Effector memory CD4-positive, alpha-beta T cell (primary cell): ENCODE data around the gene DEPDC7.

ENCODE experiments used
- DNase-seq, 3 donors: peaks; one replicate each; pipeline ENCODE4 v3.0.0-alpha.2; 2020
- H3K27ac ChIP-seq: 2 replicates; pipeline ENCODE4 v1.7.0; 2013; ENCODE audit warnings: mild to moderate bottlenecking, low read length, moderate library complexity; ENCODE audit not compliant: insufficient read depth, poor library complexity, severe bottlenecking
- H3K27me3 ChIP-seq: replicated peaks from 2 replicates; pipeline ENCODE4 v1.7.0; 2013; ENCODE audit warnings: mild to moderate bottlenecking, low read length; ENCODE audit not compliant: insufficient read depth, control insufficient read depth, poor library complexity, severe bottlenecking
- H3K36me3 ChIP-seq: 2 replicates; pipeline ENCODE4 v1.7.0; 2013; ENCODE audit warnings: mild to moderate bottlenecking, low read length, moderate library complexity; ENCODE audit not compliant: control insufficient read depth, insufficient read depth
- H3K4me1 ChIP-seq: 2 replicates; pipeline ENCODE4 v1.7.0; 2013; ENCODE audit warnings: low read length, mild to moderate bottlenecking; ENCODE audit not compliant: control insufficient read depth, insufficient read depth, poor library complexity, severe bottlenecking
- H3K4me3 ChIP-seq: 2 replicates; pipeline ENCODE4 v1.7.0; 2013; ENCODE audit warnings: low read length, low read depth, mild to moderate bottlenecking; ENCODE audit not compliant: insufficient read depth, poor library complexity, severe bottlenecking
- H3K9me3 ChIP-seq: 2 replicates; pipeline ENCODE4 v1.7.0; 2013; ENCODE audit warnings: mild to moderate bottlenecking, low read length, moderate library complexity; ENCODE audit not compliant: control insufficient read depth

The DEPDC7 gene

DNA sequence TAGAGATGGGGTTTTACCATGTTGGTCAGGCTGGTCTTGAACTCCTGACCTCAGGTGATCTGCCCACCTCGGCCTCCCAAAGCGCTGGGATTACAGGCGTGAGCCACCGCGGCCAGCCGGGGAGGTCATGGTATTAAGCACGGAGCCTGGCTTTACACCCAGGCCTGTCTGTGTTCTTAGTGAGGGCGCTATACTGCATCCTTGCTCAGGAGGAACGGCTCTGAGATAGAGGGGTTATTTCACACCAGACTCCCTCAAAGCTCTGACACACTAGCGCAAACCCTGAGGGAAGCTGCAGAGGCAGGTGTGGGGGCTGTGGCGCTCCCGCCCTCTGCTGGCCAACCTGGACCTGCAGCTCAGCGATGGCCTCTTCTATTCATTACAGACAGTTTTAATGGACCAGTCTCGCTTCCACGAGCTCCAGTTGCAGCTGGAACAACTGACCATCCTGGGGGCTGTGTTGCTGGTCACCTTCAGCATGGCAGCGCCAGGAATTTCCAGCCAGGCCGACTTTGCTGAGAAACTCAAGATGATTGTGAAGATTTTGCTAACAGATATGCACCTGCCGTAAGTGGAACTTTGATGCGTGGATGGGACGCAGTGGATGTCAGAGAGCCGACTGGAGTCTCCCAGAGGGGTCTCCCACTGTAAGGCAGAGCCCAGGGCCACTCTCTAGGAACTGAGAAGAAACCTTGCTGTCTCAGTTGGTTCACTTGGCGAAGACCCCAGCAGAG, 49.9 kb downstream of the DEPDC7 start:
- Histone ChIP-seq H3K4me1 (no peaks in the 10 kb centered on the region), H3K9me3 (no peaks in the 10 kb centered on the region), H3K27me3 (no peaks in the 10 kb centered on the region), H3K4me3 (no peak overlapping the region), H3K27ac (no peak overlapping the region), H3K36me3 (peaks cover 24% of the 10 kb centered on the region)
- DNase-seq, result peak; percentile 39 to 52 (median 41)

DNA sequence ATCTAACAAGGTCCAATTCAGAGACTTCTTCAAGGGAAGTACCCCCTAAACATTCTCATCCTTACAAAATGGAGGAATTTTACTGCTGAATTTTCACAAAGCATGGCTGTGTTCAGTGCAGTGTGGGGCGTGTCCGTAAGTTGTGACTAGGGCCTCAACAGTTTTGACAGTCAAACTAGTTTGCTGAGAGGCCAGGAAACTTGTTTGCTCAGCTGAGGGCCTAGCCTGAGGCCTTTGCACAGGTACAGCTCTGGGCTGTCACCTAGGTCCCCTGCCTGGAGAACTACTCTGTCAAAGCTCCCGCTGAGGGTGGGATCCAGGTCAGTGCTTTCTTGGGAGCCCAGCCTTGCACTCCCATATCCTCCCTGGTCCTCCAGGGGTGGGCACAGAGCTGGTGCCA, 51.6 kb downstream of the DEPDC7 start:
- H3K36me3 ChIP-seq, result peaks cover 28% of the 10 kb centered on the region
- no peak for DNase-seq
- H3K9me3 ChIP-seq, result no peaks in the 10 kb centered on the region
- H3K27me3 ChIP-seq, result no peaks in the 10 kb centered on the region
- H3K4me3 ChIP-seq, result no peak overlapping the region
- no peak overlapping the region for H3K27ac ChIP-seq
- no peaks in the 10 kb centered on the region for H3K4me1 ChIP-seq

DNA sequence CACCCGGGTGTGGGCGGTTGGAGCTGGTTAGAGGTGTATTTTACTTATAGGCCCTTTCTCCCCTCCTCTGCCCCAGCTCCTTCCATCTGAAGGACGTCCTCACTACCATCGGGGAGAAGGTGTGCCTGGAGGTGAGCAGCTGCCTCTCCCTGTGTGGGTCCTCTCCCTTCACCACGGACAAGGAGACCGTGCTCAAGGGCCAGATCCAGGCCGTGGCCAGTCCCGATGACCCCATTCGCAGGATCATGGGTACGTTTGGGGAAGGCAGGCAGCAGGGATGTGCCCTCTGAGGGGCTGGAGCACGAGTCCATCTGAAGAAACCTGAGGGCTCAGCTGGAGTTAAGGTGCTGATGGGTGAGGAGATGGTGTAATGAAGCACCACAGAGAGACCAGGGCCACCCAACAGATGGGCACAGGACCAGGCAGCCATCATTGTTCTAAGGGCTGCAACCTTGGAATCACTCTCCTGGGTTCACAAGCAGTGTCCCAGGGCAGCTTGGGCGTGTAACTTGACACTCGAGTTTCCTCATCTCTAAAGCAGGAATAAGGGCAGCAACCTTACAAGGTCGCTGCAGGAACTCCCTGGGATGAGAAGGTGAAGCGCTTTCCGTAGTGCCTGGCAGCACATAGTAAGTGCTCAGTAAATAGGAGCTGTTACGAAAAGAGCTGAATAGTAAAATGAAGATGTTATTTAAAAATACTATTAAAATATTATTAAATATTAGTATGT, 53.1 kb downstream of the DEPDC7 start:
- Histone ChIP-seq H3K9me3 (no peaks in the 10 kb centered on the region), H3K27ac (no peak overlapping the region), H3K36me3 (peaks cover 36% of the 10 kb centered on the region), H3K27me3 (no peaks in the 10 kb centered on the region), H3K4me1 (no peaks in the 10 kb centered on the region), H3K4me3 (no peak overlapping the region)
- no peak for DNase-seq

DNA sequence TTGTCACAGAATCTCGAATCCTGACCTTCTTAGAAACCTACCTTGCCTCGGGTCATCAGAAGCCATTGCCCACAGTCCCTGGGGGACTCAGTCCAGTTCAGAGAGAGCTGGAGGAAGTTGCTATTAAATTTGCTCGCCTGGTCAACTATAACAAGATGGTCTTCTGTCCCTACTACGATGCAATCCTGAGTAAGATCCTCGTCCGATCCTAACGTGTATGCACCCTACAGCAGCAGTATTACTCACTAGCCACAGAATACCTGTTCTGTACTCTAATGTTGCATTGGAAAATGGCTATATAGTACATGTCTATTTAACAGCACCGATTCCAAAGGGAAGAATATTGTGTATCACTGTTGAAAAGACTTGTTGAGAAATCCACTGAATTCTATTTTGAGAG, 56.8 kb downstream of the DEPDC7 start:
- no peaks in the 10 kb centered on the region for H3K4me1 ChIP-seq
- H3K27ac ChIP-seq, result no peak overlapping the region
- no peaks in the 10 kb centered on the region for H3K27me3 ChIP-seq
- H3K9me3 ChIP-seq, result no peaks in the 10 kb centered on the region
- H3K36me3 ChIP-seq, result peaks cover 39% of the 10 kb centered on the region
- no peak for DNase-seq
- no peak overlapping the region for H3K4me3 ChIP-seq
